ENCODE data around the gene PITRM1.

Gene PITRM1

DNA sequence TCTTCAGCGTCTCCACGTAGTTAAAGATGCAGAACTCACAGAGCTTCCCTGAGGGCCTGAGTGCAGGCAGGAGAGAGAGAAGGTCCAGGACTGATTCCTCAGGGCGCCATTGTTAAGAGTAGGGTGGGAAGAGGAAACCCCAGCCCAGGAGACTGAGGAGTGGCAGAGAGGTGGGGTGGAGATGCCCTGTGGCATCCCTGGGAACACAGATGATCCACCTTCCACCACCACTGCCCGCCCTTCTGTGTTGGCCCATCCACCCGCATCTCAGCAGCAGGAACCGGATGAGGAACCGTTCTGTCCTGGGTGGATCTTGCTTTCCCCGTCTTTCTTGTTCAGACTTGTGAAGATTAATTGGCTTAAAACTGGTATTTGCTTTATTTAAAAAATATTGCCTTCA lies 56.9 kb downstream of the PITRM1 start:
- H3K4me3 ChIP-seq (ENCODE audit: low read length) = no peak overlapping the region
- DNase-seq (ENCODE audit: low read depth) = no peak
- TF ChIP-seq, protein P1, sequence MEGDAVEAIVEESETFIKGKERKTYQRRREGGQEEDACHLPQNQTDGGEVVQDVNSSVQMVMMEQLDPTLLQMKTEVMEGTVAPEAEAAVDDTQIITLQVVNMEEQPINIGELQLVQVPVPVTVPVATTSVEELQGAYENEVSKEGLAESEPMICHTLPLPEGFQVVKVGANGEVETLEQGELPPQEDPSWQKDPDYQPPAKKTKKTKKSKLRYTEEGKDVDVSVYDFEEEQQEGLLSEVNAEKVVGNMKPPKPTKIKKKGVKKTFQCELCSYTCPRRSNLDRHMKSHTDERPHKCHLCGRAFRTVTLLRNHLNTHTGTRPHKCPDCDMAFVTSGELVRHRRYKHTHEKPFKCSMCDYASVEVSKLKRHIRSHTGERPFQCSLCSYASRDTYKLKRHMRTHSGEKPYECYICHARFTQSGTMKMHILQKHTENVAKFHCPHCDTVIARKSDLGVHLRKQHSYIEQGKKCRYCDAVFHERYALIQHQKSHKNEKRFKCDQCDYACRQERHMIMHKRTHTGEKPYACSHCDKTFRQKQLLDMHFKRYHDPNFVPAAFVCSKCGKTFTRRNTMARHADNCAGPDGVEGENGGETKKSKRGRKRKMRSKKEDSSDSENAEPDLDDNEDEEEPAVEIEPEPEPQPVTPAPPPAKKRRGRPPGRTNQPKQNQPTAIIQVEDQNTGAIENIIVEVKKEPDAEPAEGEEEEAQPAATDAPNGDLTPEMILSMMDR (IDR thresholded peaks at IDR 0.05; ENCODE audit: insufficient read depth, low read depth, low read length, missing control alignments) = no peak

DNA sequence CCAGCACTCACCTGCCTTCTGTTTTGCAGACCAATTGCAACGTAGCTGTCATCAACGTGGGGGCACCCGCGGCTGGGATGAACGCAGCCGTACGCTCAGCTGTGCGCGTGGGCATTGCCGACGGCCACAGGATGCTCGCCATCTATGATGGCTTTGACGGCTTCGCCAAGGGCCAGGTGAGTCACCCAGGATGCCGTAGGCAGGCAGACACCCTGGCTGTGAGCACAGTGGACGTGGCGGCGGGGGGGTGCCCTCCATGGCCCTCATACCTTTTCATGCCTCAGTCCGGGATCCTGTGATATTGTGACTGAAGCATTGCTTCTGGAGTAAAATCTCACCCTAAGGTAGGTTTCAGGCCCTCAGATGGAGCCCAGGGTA lies 59.2 kb downstream of the PITRM1 start:
- TF ChIP-seq, protein P1 (IDR thresholded peaks at IDR 0.05; ENCODE audit: insufficient read depth, low read depth, low read length, missing control alignments) = no peak
- DNase-seq (ENCODE audit: low read depth) = no peak
- no peak overlapping the region for H3K4me3 ChIP-seq (ENCODE audit: low read length)

DNA sequence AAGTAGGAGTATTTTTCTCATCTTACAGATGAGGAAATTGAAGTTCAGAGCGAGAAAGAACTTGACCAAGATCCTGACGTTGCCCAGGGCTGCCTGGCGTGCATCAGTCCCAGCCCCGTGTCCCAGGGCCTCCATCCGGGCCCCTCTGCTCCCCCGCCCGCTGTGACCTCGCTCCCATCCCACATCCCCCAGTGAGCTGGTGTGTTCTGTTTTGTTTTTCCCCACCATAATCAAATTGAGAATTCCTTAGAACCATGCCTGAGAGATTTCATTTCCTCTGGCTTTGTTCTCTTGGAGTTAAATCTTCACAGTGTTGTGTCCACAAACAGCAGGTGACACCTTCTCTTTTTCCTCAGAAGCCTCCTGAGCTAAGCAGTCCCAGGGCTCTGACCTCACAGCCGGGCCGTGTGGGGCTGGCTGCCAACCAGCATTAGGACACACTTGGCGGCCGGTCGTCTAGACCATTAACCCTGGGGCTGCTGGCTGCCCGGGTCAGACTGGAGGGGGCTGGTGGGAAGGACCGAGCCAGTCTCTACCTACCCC lies 60.9 kb downstream of the PITRM1 start:
- no peak overlapping the region for H3K4me3 ChIP-seq (ENCODE audit: low read length)
- TF ChIP-seq, protein P1 (IDR thresholded peaks at IDR 0.05; ENCODE audit: insufficient read depth, low read depth, low read length, missing control alignments) = no peak
- DNase-seq (ENCODE audit: low read depth) = no peak

DNA sequence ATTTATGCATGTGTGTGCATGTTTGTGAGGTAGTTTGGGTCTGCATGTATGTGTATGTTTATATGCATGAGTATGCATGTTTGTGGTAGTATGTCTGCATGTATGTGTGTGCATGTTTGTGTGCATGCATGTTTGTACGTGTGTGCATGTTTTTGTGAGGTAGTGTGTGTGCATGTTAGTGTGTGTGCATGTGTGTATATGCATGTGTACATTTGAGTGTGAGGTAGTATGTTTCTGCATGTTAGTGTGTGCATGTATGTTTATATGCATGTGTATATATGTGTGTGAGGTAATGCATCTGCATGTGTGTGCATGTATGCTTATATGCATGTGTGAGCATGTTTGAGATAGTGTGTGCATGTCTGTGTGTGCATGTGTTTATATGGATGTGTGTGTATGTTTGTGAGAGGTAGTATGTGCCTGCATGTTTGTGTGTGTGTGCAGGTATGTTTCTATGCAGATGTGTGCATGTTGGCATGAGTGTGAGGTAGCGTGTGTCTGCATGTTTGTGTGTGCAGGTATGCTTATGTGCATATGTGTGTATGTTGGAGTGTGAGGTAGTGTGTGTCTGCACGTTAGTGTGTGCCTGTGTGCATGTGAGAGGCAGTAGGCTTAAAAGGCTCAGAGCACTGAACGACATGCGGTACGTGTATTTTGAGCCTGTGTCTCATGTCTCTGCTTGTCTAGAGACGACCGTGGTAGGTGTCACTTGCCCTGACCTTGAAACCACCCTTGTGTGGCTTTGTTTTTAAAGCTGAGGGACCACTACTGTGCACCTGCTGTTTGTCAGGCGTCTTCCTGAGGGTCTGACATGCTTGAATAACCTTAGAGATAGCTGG lies 61.6 kb downstream of the PITRM1 start:
- TF ChIP-seq, protein P1 (IDR thresholded peaks at IDR 0.05; ENCODE audit: insufficient read depth, low read depth, low read length, missing control alignments) = no peak
- DNase-seq (ENCODE audit: low read depth) = no peak
- no peak overlapping the region for H3K4me3 ChIP-seq (ENCODE audit: low read length)

DNA sequence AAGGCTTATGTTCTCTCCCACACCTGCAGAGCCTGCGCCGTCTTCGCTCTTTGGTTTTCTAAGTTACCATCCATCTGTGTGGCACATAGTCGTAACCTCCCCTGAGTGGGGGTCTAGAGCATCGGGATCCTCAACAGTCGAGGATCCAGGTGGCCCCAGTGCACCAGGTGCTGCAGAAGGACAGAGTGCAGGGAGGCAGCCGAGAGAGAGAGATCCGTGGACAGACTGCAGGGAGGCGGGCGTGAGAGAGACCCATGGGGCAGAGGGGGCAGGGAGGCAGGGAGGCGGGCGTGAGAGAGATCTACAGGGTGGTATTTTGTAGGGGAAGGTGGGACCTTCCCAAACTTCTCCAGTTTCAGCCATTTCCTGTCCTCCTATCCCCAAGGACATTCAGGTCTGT lies 62.9 kb downstream of the PITRM1 start:
- TF ChIP-seq, protein P1 (IDR thresholded peaks at IDR 0.05; ENCODE audit: insufficient read depth, low read depth, low read length, missing control alignments) = no peak
- no peak for DNase-seq (ENCODE audit: low read depth)
- H3K4me3 ChIP-seq (ENCODE audit: low read length) = no peak overlapping the region

DNA sequence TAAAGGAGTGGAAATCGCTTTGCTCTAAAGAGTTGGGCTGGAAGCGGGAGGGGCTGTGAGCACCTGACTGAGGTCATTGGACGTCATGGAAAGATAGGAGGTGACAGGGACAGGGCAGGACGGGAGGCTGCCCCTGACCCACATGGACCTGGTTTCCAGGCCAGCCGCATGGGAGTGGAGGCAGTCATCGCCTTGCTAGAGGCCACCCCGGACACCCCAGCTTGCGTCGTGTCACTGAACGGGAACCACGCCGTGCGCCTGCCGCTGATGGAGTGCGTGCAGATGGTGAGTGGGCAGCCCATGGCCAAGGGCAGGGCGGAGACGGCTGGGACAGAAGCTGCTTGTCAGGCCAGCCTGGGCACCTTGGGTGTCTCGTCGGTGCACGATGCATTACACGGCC lies 63.4 kb downstream of the PITRM1 start:
- no peak overlapping the region for H3K4me3 ChIP-seq (ENCODE audit: low read length)
- no peak for DNase-seq (ENCODE audit: low read depth)
- TF ChIP-seq, protein P1 (IDR thresholded peaks at IDR 0.05; ENCODE audit: insufficient read depth, low read depth, low read length, missing control alignments) = no peak
